Thoracic aorta (tissue), 2 donors: ENCODE data around the gene CD37. TPM values are rescaled to one million over a fixed set of nuclear protein-coding genes. Genes with fewer than 3 reads are reported as not detected.

ENCODE experiments used
- ATAC-seq: fragments of 150-250 bp; one replicate; pipeline ENCODE4 v1.8.0; 2017; ENCODE audit warnings: low read depth; ENCODE audit not compliant: insufficient number of reproducible peaks, low FRiP score
- DNase-seq: peaks from one replicate; pipeline ENCODE4 v3.0.0-alpha.2; 2020; ENCODE audit warnings: low spot score
- H3K27ac ChIP-seq, 2 donors: fragments of 200-600 bp; sonication (generic); 1 replicate in 1 of 2; 2 replicates in 1 of 2; pipeline ENCODE4 v1.5.1; 2016; ENCODE audit warnings: mild to moderate bottlenecking in 2 of 2, moderate library complexity in 2 of 2
- H3K27me3 ChIP-seq: fragments of 200-600 bp; sonication (generic); replicated peaks from 2 replicates; pipeline ENCODE4 v1.6.0; 2016; ENCODE audit warnings: mild to moderate bottlenecking; ENCODE audit not compliant: insufficient read depth
- H3K36me3 ChIP-seq: fragments of 200-600 bp; sonication (generic); one replicate; pipeline ENCODE4 v1.5.1; 2016
- H3K4me1 ChIP-seq, 2 donors: fragments of 200-600 bp; sonication (generic); 1 replicate in 1 of 2; 2 replicates in 1 of 2; pipeline versions ENCODE4 v1.5.1 to v1.6.0; 2016; ENCODE audit warnings: low read depth in 2 of 2, mild to moderate bottlenecking in 1 of 2; ENCODE audit not compliant: control insufficient read depth in 1 of 2
- H3K4me3 ChIP-seq: fragments of 200-600 bp; sonication (generic); 2 replicates; pipeline ENCODE4 v1.5.1; 2016; ENCODE audit warnings: mild to moderate bottlenecking
- H3K9me3 ChIP-seq: fragments of 200-600 bp; sonication (generic); 2 replicates; pipeline ENCODE4 v1.5.1; 2016
- CTCF ChIP-seq: fragments of 200-600 bp; sonication (generic); IDR thresholded peaks from one replicate; pipeline ENCODE4 v1.5.1; 2019; ENCODE audit warnings: antibody characterized with exemption
- total RNA-seq, 2 donors: library from RNA; depleted of rRNA; stranded (reverse); fragments of >200 nt; gene quantifications; one replicate each; pipeline versions ENCODE4 v1.1.0 to v1.2.3, GENCODE V29; 2016

CD37 gene
- total RNA-seq, 2 donors from 2014 or later = 29.8 to 33.0 TPM

- H3K27ac ChIP-seq = no peak overlapping the region
- no peaks in the 10 kb centered on the region for H3K27me3 ChIP-seq
- peaks cover 13% of the 10 kb centered on the region for H3K9me3 ChIP-seq
- DNase-seq (no peak), ATAC-seq (no peak)
- TF ChIP-seq CTCF = no peak
- no peaks in the 10 kb centered on the region for H3K4me1 ChIP-seq
- H3K36me3 ChIP-seq = no peaks in the 10 kb centered on the region
- no peak overlapping the region for H3K4me3 ChIP-seq
These were observed 48.4 kb downstream of the CD37 start for GRCh38 chr19:49383599-49383998.

- Histone ChIP-seq H3K27ac (no peak within 1 kb of the TSS), H3K4me1 (no peaks in the 10 kb centered on the region), H3K9me3 (peaks cover 1% of the 10 kb centered on the region), H3K36me3 (no peaks in the 10 kb centered on the region), H3K4me3 (peak within 1 kb of the TSS; percentile 56), H3K27me3 (no peaks in the 10 kb centered on the region)
- ATAC-seq (no peak), DNase-seq (no peak)
- no peak for TF ChIP-seq CTCF
These were observed 52.7 kb downstream of the CD37 start, which contains the start of gene KASH5 for GRCh38 chr19:49387936-49388372. KASH5 (plus strand) TSS chr19:49388249; CDS start chr19:49390884, 2,635 bp downstream.

GRCh38 chr19:49389406-49389805, 54.2 kb downstream of the CD37 start:
- no peaks in the 10 kb centered on the region for H3K27me3 ChIP-seq
- H3K36me3 ChIP-seq = no peaks in the 10 kb centered on the region
- no peak for TF ChIP-seq CTCF
- ATAC-seq = no peak
- H3K4me1 ChIP-seq = no peaks in the 10 kb centered on the region
- H3K4me3 ChIP-seq = no peak overlapping the region
- H3K9me3 ChIP-seq = no peaks in the 10 kb centered on the region
- DNase-seq = no peak
- no peak overlapping the region for H3K27ac ChIP-seq

Other genes starting within 250 kb of the CD37 start
- gene SNRNP70, start 250.0 kb upstream of the CD37 start, total RNA-seq = 100 to 1,000 TPM; 339 to 438 TPM
- 10 to 100 TPM in 1 of 2 donors, not detected in 1; 19.8 TPM for gene LIN7B, start 221.0 kb upstream of the CD37 start, total RNA-seq
- gene C19orf73, start 216.3 kb upstream of the CD37 start, total RNA-seq = not detected
- gene PPFIA3, start 215.9 kb upstream of the CD37 start, total RNA-seq = 1 to 10 TPM; 2.7 to 5.0 TPM
- 1 to 10 TPM; 2.2 to 6.5 TPM for gene HRC, start 180.0 kb upstream of the CD37 start, total RNA-seq
- 10 to 100 TPM; 48.3 to 65.9 TPM for gene TRPM4, start 177.6 kb upstream of the CD37 start, total RNA-seq
- gene SLC6A16, start 10.2 kb upstream of the CD37 start, total RNA-seq = 1 to 10 TPM; 2.4 to 2.8 TPM
- gene TEAD2, start 27.0 kb downstream of the CD37 start, total RNA-seq = 10 to 100 TPM; 26.4 to 41.3 TPM
- under 1 TPM in 1 of 2 donors, not detected in 1; 0.95 TPM for gene DKKL1, start 28.5 kb downstream of the CD37 start, total RNA-seq
- not detected for gene KASH5, start 52.8 kb downstream of the CD37 start, total RNA-seq
- not detected for gene PTH2, start 88.0 kb downstream of the CD37 start, total RNA-seq
- gene GFY, start 90.0 kb downstream of the CD37 start, total RNA-seq = not detected
- gene SLC17A7, start 106.1 kb downstream of the CD37 start, total RNA-seq = 1 to 10 TPM in 1 of 2 donors, under 1 TPM in 1; 0.54 to 2.8 TPM
- 10 to 100 TPM; 60.2 to 95.4 TPM for gene PIH1D1, start 116.4 kb downstream of the CD37 start, total RNA-seq
- gene ALDH16A1, start 117.8 kb downstream of the CD37 start, total RNA-seq = 10 to 100 TPM; 21.8 to 29.8 TPM
- gene FLT3LG, start 138.8 kb downstream of the CD37 start, total RNA-seq = 1 to 10 TPM; 4.7 to 5.6 TPM
- gene RPL13A, start 152.2 kb downstream of the CD37 start, total RNA-seq = 1,000 to 10,000 TPM in 1 of 2 donors, 100 to 1,000 TPM in 1; 996 to 1,451 TPM
- gene RPS11, start 161.0 kb downstream of the CD37 start, total RNA-seq = 1,000 to 10,000 TPM; 1,371 to 2,401 TPM
- 100 to 1,000 TPM; 172 to 304 TPM for gene FCGRT, start 177.3 kb downstream of the CD37 start, total RNA-seq
- gene RCN3, start 192.6 kb downstream of the CD37 start, total RNA-seq = 100 to 1,000 TPM in 1 of 2 donors, 10 to 100 TPM in 1; 65.3 to 111 TPM
- gene NOSIP, start 245.2 kb downstream of the CD37 start, total RNA-seq = 10 to 100 TPM; 30.8 to 46.8 TPM
- not detected for gene PRRG2, start 245.9 kb downstream of the CD37 start, total RNA-seq